HL-60 (cell line): ENCODE data around the gene UBE2J2.
A peak's percentile ranks its signal among the peaks of the same experiment; 100 is the strongest.

Experiments
- CTCF ChIP-seq: IDR thresholded peaks from one replicate; pipeline ENCODE4 v1.5.1; 2011; ENCODE audit warnings: low read length, control low read depth, inconsistent platforms; ENCODE audit not compliant: insufficient read depth
- GABPA ChIP-seq: IDR thresholded peaks from 2 replicates; pipeline ENCODE4 v1.6.1; 2012; ENCODE audit warnings: low read depth
- POLR2AphosphoS5 ChIP-seq: IDR thresholded peaks from 2 replicates; pipeline ENCODE4 v1.6.1; 2012; ENCODE audit warnings: low read depth

DNA sequence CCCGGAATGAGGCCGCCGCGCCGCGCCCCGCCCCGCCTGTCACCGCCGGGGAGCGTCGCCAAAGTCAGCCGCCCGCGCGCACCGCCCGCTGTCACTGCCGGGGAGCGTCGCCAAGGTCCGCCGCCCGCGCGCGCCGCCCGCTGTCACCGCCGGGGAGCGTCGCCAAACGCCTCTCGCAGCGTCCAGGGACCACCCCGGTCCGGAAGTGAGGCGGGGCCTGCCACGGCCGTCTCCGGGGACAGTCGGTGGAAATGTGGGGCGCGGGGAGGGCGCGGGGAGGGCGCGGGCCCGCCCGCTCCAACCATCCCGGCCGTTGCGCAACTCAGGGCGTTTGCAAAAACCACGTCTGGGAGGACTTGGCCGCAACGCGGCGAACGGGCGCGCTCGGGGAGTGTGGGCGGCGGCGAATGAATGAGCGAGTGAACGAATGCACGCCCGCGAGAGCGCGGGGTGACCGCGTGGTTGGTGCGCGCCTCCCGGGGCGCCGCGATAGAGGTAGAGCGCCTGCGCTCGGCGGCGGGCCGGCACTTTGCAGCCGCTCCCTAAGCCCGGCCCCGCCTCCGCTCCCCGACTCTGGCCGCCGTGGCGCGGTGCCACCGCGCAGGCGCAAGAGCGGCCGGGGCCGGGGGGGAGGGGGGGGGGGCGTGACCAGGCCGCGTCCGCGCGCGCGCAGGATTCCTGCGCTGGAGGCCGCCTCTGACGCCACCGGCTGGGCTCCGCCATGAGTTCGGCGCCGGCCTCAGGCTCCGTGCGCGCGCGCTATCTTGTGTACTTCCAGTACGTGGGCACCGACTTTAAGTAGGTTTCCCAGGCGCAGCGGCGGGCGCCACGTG is 34.5 kb upstream of the UBE2J2 start, which contains the start of the genes ACAP3 and PUSL1:
- TF ChIP-seq CTCF, result no peak
- TF ChIP-seq POLR2AphosphoS5, result peak; percentile 41; the same call in 1 of the 2 replicates
- peak; percentile 44; the same call in 1 of the 2 replicates for TF ChIP-seq GABPA
